ENCODE measurements around the gene GPC1. TPM values are rescaled to one million over a fixed set of nuclear protein-coding genes. Genes with fewer than 3 reads are reported as not detected.

Gene GPC1
- total and polyA plus RNA-seq, 2 of the 4 experiments (the other 2 are of a cell fraction): 16.0 to 211 TPM

- intact Hi-C loops (cut with micrococcal nuclease): no loop called here
These were observed 43.1 kb upstream of the GPC1 start for GRCh38 chr2:240392084-240392947.

More at GRCh38 chr2:240392084-240392947, 43.1 kb upstream of the GPC1 start:
- ATAC-seq (ENCODE audit: low read depth): no peak
- Histone ChIP-seq H2AFZ (replicated peaks; ENCODE audit: low read length, poor library complexity) (peak overlapping the region; percentile 61), H3K4ac (ENCODE audit: low read depth, low read length) (peak overlapping the region; percentile 68), H3K9me1 (ENCODE audit: insufficient read depth, low read length) (peaks cover 14% of the 10 kb centered on the region), H3K27ac (ENCODE audit: insufficient read depth, low read length) (no peak overlapping the region), H2BK5ac (ENCODE audit: low read depth, low read length, poor library complexity, severe bottlenecking) (peak overlapping the region; percentile 60), H3K23ac (ENCODE audit: low read depth, low read length) (no peak overlapping the region), H4K91ac (ENCODE audit: insufficient read depth, low read depth, low read length) (peak overlapping the region; percentile 44; the same call in 1 of the 2 replicates), H3K9ac (ENCODE audit: low read depth, low read length) (no peak overlapping the region), H3K4me2 (ENCODE audit: low read depth, low read length) (no peak overlapping the region), H3K18ac (ENCODE audit: low read depth, low read length) (no peak overlapping the region), H4K5ac (ENCODE audit: low read depth, low read length) (no peak overlapping the region), H3K14ac (replicated peaks; ENCODE audit: low read depth, low read length) (no peak overlapping the region; the same call in 1 of the 2 replicates), H3K79me1 (ENCODE audit: low read depth in 1 of 2, low read length in 2 of 2) (peaks cover 0 to 2% of the 10 kb centered on the region in 2 experiments; a peak in 2 of 4 replicates), H3K56ac (ENCODE audit: extremely low read depth, insufficient read depth, low read length) (no peak overlapping the region), H3K27me3 (ENCODE audit: control insufficient read depth, insufficient read depth, low read length) (no peaks in the 10 kb centered on the region), H2AK9ac (replicated peaks; ENCODE audit: low read depth, low read length, poor library complexity) (peak overlapping the region; percentile 56), H3K4me3 (ENCODE audit: insufficient read depth, low read depth, low read length) (no peak overlapping the region), H4K8ac (ENCODE audit: low read depth in 2 of 2, low read length in 2 of 2) (peak overlapping the region in 1 of 2 experiments; percentile 61; a peak in 2 of 4 replicates), H3K36me3 (ENCODE audit: control insufficient read depth, insufficient read depth, low read length) (no peaks in the 10 kb centered on the region), H3K9me3 (ENCODE audit: control insufficient read depth, insufficient read depth, low read length) (no peaks in the 10 kb centered on the region), H2BK20ac (ENCODE audit: low read depth, low read length) (peak overlapping the region; percentile 76), H2AK5ac (ENCODE audit: low read depth, low read length) (peak overlapping the region; percentile 82), H2BK15ac (ENCODE audit: low read depth, low read length) (0 out of 3 replicates have a peak overlapping the region, but pooled peaks have one; percentile 47), H4K20me1 (ENCODE audit: insufficient read depth, low read length) (no peaks in the 10 kb centered on the region), H3K4me1 (ENCODE audit: control insufficient read depth, insufficient read depth, low read length) (peaks cover 10% of the 10 kb centered on the region), H2BK120ac (ENCODE audit: low read depth, low read length) (peak overlapping the region; percentile 65)
- dilution Hi-C loops (cut with HindIII; ENCODE audit: low sequenced_read_pairs, unreplicated experiment): no loop called here
- WGBS, 2 experiments (ENCODE audit: extremely low coverage in 2 of 2, insufficient read length in 1 of 2): 72% methylated on average over 10 of the region's 31 CpGs; no CpG with 5 or more reads in 1 of the 2 experiments
- in situ Hi-C loops (cut with MboI; ENCODE audit: low sequenced_read_pairs): no loop called here
- BruUV-seq (replicated peaks): no TSS peak
- ChIA-PET CTCF (no interaction called here), POLR2A (ENCODE audit: unreplicated experiment) (no interaction called here)
- no peak for DNase-seq
- TF ChIP-seq RAD21 (IDR thresholded peaks at IDR 0.05; ENCODE audit: low read length) (no peak), CTCF (conservative IDR thresholded peaks at IDR 0.05; ENCODE audit: low read depth, low read length) (no peak), ELK1 (IDR thresholded peaks at IDR 0.05; ENCODE audit: borderline replicate concordance, low read depth, low read length) (no peak), USF2 (IDR thresholded peaks at IDR 0.05; ENCODE audit: low read depth, low read length) (no peak), RCOR1 (IDR thresholded peaks at IDR 0.05; ENCODE audit: insufficient replicate concordance, low read length) (no peak), SMC3 (IDR thresholded peaks at IDR 0.05; ENCODE audit: low read depth, low read length) (no peak), MAZ (IDR thresholded peaks at IDR 0.05; ENCODE audit: borderline replicate concordance, low read depth, low read length) (no peak)
